GM23338 (cell line): ENCODE results near the gene CLDN1. TPM values are rescaled to one million over a fixed set of nuclear protein-coding genes. Genes with fewer than 3 reads are reported as not detected.

ENCODE experiments used
- ATAC-seq: fragments of 200-7000 bp; cut with Tn5 transposase; 3 replicates; pipeline ENCODE4 v1.9.1; 2020
- DNase-seq: peaks from one replicate; pipeline ENCODE4 v3.0.0-alpha.2; 2015; ENCODE audit warnings: low spot score
- H2AFZ ChIP-seq: fragments of 200-600 bp; sonication (generic); 2 replicates; pipeline ENCODE4 v1.8.0; 2016; ENCODE audit warnings: antibody characterized with exemption, mild to moderate bottlenecking, moderate library complexity
- H3F3A ChIP-seq: fragments of 200-600 bp; sonication (generic); replicated peaks from 2 replicates; pipeline ENCODE4 v1.8.0; 2017; ENCODE audit warnings: antibody characterized with exemption, mixed run types, low read depth
- H3K27ac ChIP-seq: fragments of 200-600 bp; sonication (generic); 2 replicates; pipeline ENCODE4 v1.6.1; 2016; ENCODE audit warnings: low read depth
- H3K27me3 ChIP-seq: fragments of 200-600 bp; sonication (generic); 2 replicates; pipeline ENCODE4 v1.8.0; 2016; ENCODE audit warnings: mild to moderate bottlenecking, mixed run types, moderate library complexity; ENCODE audit not compliant: insufficient read depth
- H3K36me3 ChIP-seq: fragments of 200-600 bp; sonication (generic); 2 replicates; pipeline ENCODE4 v1.8.0; 2016; ENCODE audit warnings: mild to moderate bottlenecking; ENCODE audit not compliant: insufficient read depth
- H3K4me1 ChIP-seq: fragments of 200-600 bp; sonication (generic); 2 replicates; pipeline ENCODE4 v1.8.0; 2016; ENCODE audit warnings: mild to moderate bottlenecking, moderate library complexity; ENCODE audit not compliant: insufficient read depth
- H3K4me2 ChIP-seq: fragments of 200-600 bp; sonication (generic); 2 replicates; pipeline ENCODE4 v1.7.1; 2017; ENCODE audit warnings: mixed run types
- H3K4me3 ChIP-seq: fragments of 200-600 bp; sonication (generic); 2 replicates; pipeline ENCODE4 v1.6.1; 2016; ENCODE audit warnings: mixed run types
- H3K79me2 ChIP-seq: fragments of 200-600 bp; sonication (generic); replicated peaks from 2 replicates; pipeline ENCODE4 v1.8.0; 2017; ENCODE audit warnings: mild to moderate bottlenecking; ENCODE audit not compliant: insufficient read depth
- H3K9me2 ChIP-seq: fragments of 200-600 bp; sonication (generic); 2 replicates; pipeline ENCODE4 v1.8.0; 2017; ENCODE audit not compliant: insufficient read depth
- H4K20me1 ChIP-seq: fragments of 200-600 bp; sonication (generic); replicated peaks from 2 replicates; pipeline ENCODE4 v1.8.0; 2017; ENCODE audit warnings: mild to moderate bottlenecking; ENCODE audit not compliant: insufficient read depth
- H3K27ac Mint-ChIP-seq: 2 replicates; pipeline ENCODE4 v1.8.0; 2020; ENCODE audit warnings: inconsistent platforms, mild to moderate bottlenecking, moderate library complexity, mixed read lengths
- H3K27me3 Mint-ChIP-seq: 3 replicates; pipeline ENCODE4 v1.8.0; 2022; ENCODE audit warnings: low read depth, mild to moderate bottlenecking, moderate library complexity, mixed read lengths, inconsistent platforms; ENCODE audit not compliant: insufficient read depth, poor library complexity
- H3K36me3 Mint-ChIP-seq: 3 replicates; pipeline ENCODE4 v1.8.0; 2021; ENCODE audit warnings: low read depth, mild to moderate bottlenecking, inconsistent platforms, moderate library complexity, mixed read lengths
- H3K4me1 Mint-ChIP-seq: 3 replicates; pipeline ENCODE4 v1.8.0; 2020; ENCODE audit warnings: mild to moderate bottlenecking, inconsistent platforms, mixed read lengths
- H3K4me3 Mint-ChIP-seq: 3 replicates; pipeline ENCODE4 v1.8.0; 2021; ENCODE audit warnings: moderate library complexity, mild to moderate bottlenecking, inconsistent platforms, mixed read lengths
- H3K9me3 Mint-ChIP-seq: 3 replicates; pipeline ENCODE4 v1.8.0; 2020; ENCODE audit warnings: moderate library complexity, mild to moderate bottlenecking, inconsistent platforms, mixed read lengths
- CREB1 ChIP-seq: fragments of 250-450 bp; sonication (Bioruptor Pico); IDR thresholded peaks from 2 replicates; pipeline ENCODE4 v1.5.0; 2020; ENCODE audit warnings: low read depth, mild to moderate bottlenecking, moderate library complexity
- EZH2phosphoT487 ChIP-seq: fragments of 200-600 bp; sonication (generic); IDR thresholded peaks from one replicate; pipeline ENCODE4 v1.8.1; 2018; ENCODE audit warnings: antibody characterized with exemption; ENCODE audit not compliant: unreplicated experiment
- POLR2AphosphoS5 ChIP-seq: IDR thresholded peaks from 2 replicates; pipeline ENCODE4 v1.6.1; 2016; ENCODE audit warnings: antibody characterized with exemption, low read depth
- STAT1 ChIP-seq: IDR thresholded peaks from one replicate; pipeline ENCODE4 v1.6.1; 2016; ENCODE audit warnings: antibody characterized with exemption; ENCODE audit not compliant: unreplicated experiment
- ZNF114 ChIP-seq: fragments of 250-450 bp; sonication (Bioruptor Pico); IDR thresholded peaks from 2 replicates; pipeline ENCODE4 v1.5.0; 2020; ENCODE audit warnings: mild to moderate bottlenecking, moderate library complexity
- polyA plus RNA-seq: library from polyadenylated mRNA; unstranded; fragments of >200 nt; fragmentation: Nextera tagmentation; extraction: Ambion mirVana; gene quantifications from 2 replicates; pipeline ENCODE4 v1.2.1, GENCODE V29; 2016
- total RNA-seq: library from RNA; depleted of rRNA; stranded (reverse); fragments of >200 nt; shearing (Covaris generic); gene quantifications from 2 replicates; pipeline ENCODE4 v1.2.3, GENCODE V29; 2014
- TF ChIP-seq, protein P1 (sequence below): IDR thresholded peaks from 2 replicates; pipeline ENCODE4 v1.6.1; 2016; ENCODE audit warnings: antibody characterized with exemption
- TF ChIP-seq, protein P2 (sequence below), 2 experiments: fragments of 200-600 bp in 1 of 2; sonication (generic) in 1 of 2; conservative IDR thresholded peaks; 2 replicates each; pipeline versions ENCODE4 v1.5.1 to v1.6.1; 2016 to 2017; ENCODE audit warnings: antibody characterized with exemption in 2 of 2, low read depth in 2 of 2, mild to moderate bottlenecking in 2 of 2, moderate library complexity in 1 of 2
- TF ChIP-seq, protein P3 (sequence below): IDR thresholded peaks from one replicate; pipeline ENCODE4 v1.6.1; 2018; ENCODE audit warnings: antibody characterized with exemption; ENCODE audit not compliant: unreplicated experiment

The CLDN1 gene
- total and polyA plus RNA-seq, 2 experiments from 2014 or later = 2.5 to 4.6 TPM

DNA sequence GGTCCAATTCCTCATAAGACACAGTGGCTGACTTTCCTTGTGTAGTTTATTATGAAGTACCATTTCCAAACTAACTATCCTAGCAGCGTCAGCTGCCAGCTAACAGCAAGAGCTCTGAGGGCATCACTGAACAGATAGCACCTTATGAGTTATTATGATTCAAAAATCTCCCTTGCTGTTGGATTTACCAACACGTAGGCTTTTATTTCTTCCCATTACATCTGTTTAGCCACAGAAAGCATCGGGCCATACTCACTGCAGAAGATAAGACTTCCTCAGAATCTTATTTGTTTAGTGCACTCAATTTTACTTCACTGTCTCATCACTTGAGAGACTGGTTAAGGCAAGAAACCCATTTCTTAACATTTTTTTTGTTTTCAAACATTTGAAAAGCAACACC is 16.2 kb downstream of the CLDN1 start (continued):
- TF ChIP-seq, protein P1, sequence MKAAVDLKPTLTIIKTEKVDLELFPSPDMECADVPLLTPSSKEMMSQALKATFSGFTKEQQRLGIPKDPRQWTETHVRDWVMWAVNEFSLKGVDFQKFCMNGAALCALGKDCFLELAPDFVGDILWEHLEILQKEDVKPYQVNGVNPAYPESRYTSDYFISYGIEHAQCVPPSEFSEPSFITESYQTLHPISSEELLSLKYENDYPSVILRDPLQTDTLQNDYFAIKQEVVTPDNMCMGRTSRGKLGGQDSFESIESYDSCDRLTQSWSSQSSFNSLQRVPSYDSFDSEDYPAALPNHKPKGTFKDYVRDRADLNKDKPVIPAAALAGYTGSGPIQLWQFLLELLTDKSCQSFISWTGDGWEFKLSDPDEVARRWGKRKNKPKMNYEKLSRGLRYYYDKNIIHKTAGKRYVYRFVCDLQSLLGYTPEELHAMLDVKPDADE = no peak
- TF ChIP-seq, protein P2, sequence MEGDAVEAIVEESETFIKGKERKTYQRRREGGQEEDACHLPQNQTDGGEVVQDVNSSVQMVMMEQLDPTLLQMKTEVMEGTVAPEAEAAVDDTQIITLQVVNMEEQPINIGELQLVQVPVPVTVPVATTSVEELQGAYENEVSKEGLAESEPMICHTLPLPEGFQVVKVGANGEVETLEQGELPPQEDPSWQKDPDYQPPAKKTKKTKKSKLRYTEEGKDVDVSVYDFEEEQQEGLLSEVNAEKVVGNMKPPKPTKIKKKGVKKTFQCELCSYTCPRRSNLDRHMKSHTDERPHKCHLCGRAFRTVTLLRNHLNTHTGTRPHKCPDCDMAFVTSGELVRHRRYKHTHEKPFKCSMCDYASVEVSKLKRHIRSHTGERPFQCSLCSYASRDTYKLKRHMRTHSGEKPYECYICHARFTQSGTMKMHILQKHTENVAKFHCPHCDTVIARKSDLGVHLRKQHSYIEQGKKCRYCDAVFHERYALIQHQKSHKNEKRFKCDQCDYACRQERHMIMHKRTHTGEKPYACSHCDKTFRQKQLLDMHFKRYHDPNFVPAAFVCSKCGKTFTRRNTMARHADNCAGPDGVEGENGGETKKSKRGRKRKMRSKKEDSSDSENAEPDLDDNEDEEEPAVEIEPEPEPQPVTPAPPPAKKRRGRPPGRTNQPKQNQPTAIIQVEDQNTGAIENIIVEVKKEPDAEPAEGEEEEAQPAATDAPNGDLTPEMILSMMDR (conservative IDR thresholded peaks at IDR 0.05; ENCODE audit: low read depth in 2 of 2) = no peak
- no peak for TF ChIP-seq STAT1
- TF ChIP-seq ZNF114 = no peak
- TF ChIP-seq, protein P3, sequence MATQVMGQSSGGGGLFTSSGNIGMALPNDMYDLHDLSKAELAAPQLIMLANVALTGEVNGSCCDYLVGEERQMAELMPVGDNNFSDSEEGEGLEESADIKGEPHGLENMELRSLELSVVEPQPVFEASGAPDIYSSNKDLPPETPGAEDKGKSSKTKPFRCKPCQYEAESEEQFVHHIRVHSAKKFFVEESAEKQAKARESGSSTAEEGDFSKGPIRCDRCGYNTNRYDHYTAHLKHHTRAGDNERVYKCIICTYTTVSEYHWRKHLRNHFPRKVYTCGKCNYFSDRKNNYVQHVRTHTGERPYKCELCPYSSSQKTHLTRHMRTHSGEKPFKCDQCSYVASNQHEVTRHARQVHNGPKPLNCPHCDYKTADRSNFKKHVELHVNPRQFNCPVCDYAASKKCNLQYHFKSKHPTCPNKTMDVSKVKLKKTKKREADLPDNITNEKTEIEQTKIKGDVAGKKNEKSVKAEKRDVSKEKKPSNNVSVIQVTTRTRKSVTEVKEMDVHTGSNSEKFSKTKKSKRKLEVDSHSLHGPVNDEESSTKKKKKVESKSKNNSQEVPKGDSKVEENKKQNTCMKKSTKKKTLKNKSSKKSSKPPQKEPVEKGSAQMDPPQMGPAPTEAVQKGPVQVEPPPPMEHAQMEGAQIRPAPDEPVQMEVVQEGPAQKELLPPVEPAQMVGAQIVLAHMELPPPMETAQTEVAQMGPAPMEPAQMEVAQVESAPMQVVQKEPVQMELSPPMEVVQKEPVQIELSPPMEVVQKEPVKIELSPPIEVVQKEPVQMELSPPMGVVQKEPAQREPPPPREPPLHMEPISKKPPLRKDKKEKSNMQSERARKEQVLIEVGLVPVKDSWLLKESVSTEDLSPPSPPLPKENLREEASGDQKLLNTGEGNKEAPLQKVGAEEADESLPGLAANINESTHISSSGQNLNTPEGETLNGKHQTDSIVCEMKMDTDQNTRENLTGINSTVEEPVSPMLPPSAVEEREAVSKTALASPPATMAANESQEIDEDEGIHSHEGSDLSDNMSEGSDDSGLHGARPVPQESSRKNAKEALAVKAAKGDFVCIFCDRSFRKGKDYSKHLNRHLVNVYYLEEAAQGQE = no peak

DNA sequence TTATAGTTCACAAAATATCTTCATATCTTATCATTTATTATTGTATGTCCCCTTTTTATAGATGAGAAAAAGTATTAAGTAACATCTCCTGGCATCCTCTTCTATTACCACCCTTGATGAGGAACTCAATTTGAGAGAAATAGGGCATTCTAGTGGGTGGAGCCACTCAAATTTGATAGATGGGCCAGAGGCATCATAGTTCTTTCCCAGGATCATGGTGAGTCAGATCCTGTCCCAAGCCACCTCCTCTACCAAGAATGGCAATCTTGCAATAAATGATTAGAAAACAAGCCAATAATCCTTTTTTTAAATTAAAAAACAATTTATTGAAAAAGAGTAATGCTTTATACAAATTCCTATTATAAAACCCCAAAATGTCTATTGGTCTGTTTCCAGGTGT is 16.8 kb downstream of the CLDN1 start:
- ATAC-seq = no peak
- H4K20me1 ChIP-seq = no peaks in the 10 kb centered on the region
- DNase-seq = no peak
- no peaks in the 10 kb centered on the region for H3F3A ChIP-seq
- no peaks in the 10 kb centered on the region for H3K9me3 Mint-ChIP-seq
- H3K36me3 Mint-ChIP-seq = no peaks in the 10 kb centered on the region
- no peak overlapping the region for H3K27ac ChIP-seq
- H3K4me1 Mint-ChIP-seq = no peaks in the 10 kb centered on the region
- no peaks in the 10 kb centered on the region for H3K36me3 ChIP-seq
- H3K4me3 ChIP-seq = no peak overlapping the region
- H3K79me2 ChIP-seq = no peaks in the 10 kb centered on the region
- no peak overlapping the region for H3K4me2 ChIP-seq
- no peaks in the 10 kb centered on the region for H3K9me2 ChIP-seq
- no peaks in the 10 kb centered on the region for H3K27me3 Mint-ChIP-seq
- H3K4me1 ChIP-seq = no peaks in the 10 kb centered on the region
- H3K27ac Mint-ChIP-seq = no peak overlapping the region
- H2AFZ ChIP-seq = no peak overlapping the region
- H3K27me3 ChIP-seq = no peaks in the 10 kb centered on the region
- H3K4me3 Mint-ChIP-seq = no peak overlapping the region
- no peak for TF ChIP-seq POLR2AphosphoS5
- TF ChIP-seq, protein P3 = no peak
- TF ChIP-seq ZNF114 = no peak
- TF ChIP-seq CREB1 (CRISPR knock-in tag) = no peak
- TF ChIP-seq, protein P1 = no peak
- TF ChIP-seq EZH2phosphoT487 = no peak
